Neural progenitor cell (in vitro differentiated cells): Measurements from ENCODE around the gene OR7C1.

Experiments used
- CTCF ChIP-seq: fragments of 200-600 bp; sonication (generic); IDR thresholded peaks from 2 replicates; pipeline ENCODE4 v1.5.1; 2017; ENCODE audit warnings: antibody characterized with exemption, mild to moderate bottlenecking
- EZH2 ChIP-seq: fragments of 200-600 bp; sonication (generic); IDR thresholded peaks from 2 replicates; pipeline ENCODE4 v1.6.1; 2017; ENCODE audit warnings: antibody characterized with exemption, mild to moderate bottlenecking, moderate library complexity
- EZH2phosphoT487 ChIP-seq: fragments of 200-600 bp; sonication (generic); IDR thresholded peaks from 2 replicates; pipeline ENCODE4 v1.6.1; 2017; ENCODE audit warnings: antibody characterized with exemption

GRCh38 chr19:14826006-14826405 is 9.0 kb downstream of the OR7C1 start:
- TF ChIP-seq CTCF (no peak), EZH2 (no peak), EZH2phosphoT487 (no peak)
